Ureter (tissue), 1 donor: ENCODE data around the gene OR6K3. TPM values are rescaled to one million over a fixed set of nuclear protein-coding genes. Genes with fewer than 3 reads are reported as not detected.

Source experiments
- DNase-seq: peaks from one replicate; pipeline ENCODE4 v3.0.0-alpha.2; 2020; ENCODE audit warnings: low spot score
- total RNA-seq: library from RNA; stranded (reverse); gene quantifications from one replicate; pipeline ENCODE4 v1.2.4, GENCODE V29; 2023
- donor health status: DM: yes; HTN: yes; CAD: no.

Gene OR6K3
- total RNA-seq, 1 donor from 2014 or later = not detected

GRCh38 chr1:158686111-158687009 lies 34.2 kb downstream of the OR6K3 start, which contains the start of gene SPTA1:
TSS of gene SPTA1 (minus strand) at chr1:158686715. CDS start at chr1:158686517, 198 bp downstream.
- no peak for DNase-seq

- DNase-seq = no peak
Measured at GRCh38 chr1:158685085-158685484, 35.4 kb downstream of the OR6K3 start.

DNA sequence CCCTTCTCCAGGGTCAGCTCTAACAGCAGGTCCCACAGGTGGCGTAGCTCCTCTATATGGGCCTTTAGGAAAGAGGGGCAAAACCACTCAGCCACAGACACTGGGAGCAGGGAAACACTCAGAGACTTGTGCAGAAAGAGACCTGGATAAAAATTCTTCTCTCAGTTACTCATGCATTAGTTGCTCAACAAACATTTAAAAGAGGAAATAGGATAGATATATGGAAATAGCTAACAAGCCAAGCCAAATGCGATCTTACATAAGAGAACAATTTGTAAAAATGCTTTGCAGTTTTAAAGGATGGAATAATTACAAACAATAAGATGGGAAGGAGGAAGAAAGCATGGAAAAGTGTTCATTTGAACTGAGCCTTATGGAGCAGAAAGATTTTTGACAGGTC lies 38.9 kb downstream of the OR6K3 start:
- DNase-seq = no peak

- DNase-seq = no peak
Measured at GRCh38 chr1:158679289-158679688, 41.2 kb downstream of the OR6K3 start.

DNA sequence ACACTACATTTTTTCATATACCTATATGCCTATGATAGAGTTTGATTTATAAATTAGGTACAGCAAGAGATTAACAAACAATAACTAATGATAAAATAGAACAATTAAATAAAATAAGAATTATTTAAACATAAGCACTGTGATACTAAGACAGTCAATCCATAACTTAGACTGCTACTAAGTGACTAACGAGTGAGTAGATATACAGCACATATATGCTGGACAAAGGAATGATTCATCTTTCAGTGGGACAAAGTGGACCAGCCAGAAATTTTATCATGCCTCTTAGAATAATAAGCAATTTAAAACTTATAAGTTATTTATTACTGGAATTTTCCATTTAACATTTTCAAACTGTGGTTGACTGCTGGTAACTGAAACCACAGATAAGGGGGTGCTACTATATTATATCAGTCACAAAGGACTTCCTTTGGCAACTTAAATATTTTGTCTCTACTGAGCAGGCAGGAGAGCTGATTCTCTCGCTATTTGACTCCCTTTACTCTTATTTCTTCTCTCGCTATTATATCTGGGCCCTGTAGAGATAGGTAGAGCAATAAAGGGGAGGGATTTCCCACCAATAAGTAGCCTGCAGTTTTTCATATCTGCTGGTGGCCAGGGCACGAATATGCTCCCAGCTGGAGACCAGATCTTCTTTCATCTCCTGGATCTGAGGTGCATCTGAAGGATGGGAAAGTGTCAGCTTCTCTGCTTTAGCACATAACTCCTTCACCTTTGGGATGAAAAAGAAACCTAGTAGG lies 44.8 kb downstream of the OR6K3 start:
- no peak for DNase-seq

DNA sequence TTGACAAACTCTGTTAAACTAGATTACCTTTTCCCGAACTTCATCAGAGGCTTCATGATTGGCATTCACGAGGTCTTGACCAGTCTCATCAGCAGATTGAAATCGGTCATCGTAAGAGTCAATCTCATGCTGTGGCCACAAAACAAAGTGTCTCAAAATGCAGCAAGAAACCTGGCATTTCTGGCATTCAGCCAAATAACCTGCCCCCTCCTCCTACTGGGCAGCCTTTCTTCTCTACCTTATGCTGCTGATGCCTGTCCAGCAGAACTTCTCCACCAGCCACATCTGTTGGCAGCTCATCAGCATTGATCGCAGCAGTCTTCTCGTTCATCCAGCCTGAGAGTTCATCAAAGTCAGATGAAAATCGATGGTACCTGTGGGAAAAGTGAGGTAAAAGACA lies 46.2 kb downstream of the OR6K3 start:
- DNase-seq = no peak

Other genes with a start within 250 kb of the OR6K3 start
- not detected for gene OR10R2, start 248.5 kb downstream of the OR6K3 start, total RNA-seq
- not detected for gene OR6Y1, start 166.3 kb downstream of the OR6K3 start, total RNA-seq
- gene OR6P1, start 150.1 kb downstream of the OR6K3 start, total RNA-seq = not detected
- not detected for gene OR10X1, start 140.8 kb downstream of the OR6K3 start, total RNA-seq
- gene OR10Z1, start 115.5 kb downstream of the OR6K3 start, total RNA-seq = not detected
- gene SPTA1, start 34.0 kb downstream of the OR6K3 start, total RNA-seq = not detected
- gene OR6K2, start 20.1 kb downstream of the OR6K3 start, total RNA-seq = not detected
- gene OR6K6, start 34.0 kb upstream of the OR6K3 start, total RNA-seq = not detected
- gene OR6N1, start 51.5 kb upstream of the OR6K3 start, total RNA-seq = not detected
- gene OR6N2, start 60.5 kb upstream of the OR6K3 start, total RNA-seq = not detected
- 2.1 TPM for gene MNDA, start 110.6 kb upstream of the OR6K3 start, total RNA-seq
- 2.1 TPM for gene PYHIN1, start 210.8 kb upstream of the OR6K3 start, total RNA-seq